Measurements from ENCODE around the gene SAFB2.

The SAFB2 gene

DNA sequence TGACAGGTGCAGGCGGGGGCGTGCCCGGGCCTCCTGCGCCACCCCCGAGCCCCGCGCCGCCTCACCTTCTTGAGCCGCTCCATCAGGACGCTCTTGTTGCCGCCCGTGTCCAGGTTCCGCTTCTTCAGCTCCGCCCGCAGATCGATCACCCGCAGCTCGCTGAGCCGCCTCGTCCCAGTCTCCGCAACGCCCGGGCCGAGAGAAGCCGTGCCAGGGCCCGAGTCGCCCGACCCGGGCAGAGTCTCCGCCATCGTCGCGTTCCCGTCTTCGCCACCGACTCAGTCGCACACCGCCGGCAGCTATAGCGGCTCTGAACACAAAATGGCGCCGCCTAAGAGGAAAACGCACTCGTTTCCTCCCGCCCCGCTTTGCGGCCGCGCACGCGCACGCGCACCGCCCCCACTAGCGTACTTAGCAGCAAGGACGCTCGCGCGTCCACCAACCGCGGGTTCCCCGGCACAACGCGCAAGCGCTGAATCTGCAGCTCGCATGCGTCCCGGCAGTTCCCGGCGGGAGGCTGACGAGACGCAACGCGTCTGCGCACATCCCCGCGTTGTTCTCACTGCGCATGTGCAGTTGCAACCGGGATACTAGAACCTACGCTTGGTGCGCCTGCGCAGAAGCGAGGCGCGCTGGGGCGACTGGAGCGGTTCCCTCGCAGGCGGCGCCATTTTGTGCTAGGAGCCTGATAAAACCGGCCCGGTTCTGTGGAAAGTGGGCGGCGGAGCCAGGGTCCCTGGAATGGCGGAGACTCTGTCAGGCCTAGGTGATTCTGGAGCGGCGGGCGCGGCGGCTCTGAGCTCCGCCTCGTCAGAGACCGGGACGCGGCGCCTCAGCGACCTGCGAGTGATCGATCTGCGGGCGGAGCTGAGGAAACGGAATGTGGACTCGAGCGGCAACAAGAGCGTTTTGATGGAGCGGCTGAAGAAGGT is at the start of gene SAFB2, which contains the start of gene SAFB:
Gene SAFB2 (minus strand): TSS at position 312 of the 932 bp plus-strand sequence. CDS start 61 bp downstream, at position 251.
Gene SAFB (plus strand): TSS at position 619 of the 932 bp plus-strand sequence. CDS start 123 bp downstream, at position 742.
- H3K4me1 Mint-ChIP-seq = peaks cover 62% of the 10 kb centered on the region

DNA sequence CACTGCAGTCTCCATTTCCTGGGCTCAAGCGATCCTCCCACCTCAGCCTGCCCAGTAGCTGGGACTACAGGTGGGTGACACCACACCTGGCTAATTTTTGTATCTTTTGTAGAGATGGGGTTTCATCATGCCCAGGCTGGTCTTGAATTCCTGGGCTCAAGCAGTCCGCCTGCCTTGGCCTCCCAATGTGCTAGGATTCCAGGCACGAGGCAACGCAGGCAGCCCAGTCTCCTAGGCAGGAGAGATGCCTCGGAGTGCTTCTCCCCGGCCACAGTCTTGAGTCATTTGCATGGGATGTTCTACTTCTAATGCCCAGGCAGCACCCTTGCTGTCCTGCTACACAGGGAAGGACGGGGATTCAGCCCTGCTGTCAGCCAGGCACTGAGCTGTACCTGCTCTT is 49.0 kb upstream of the SAFB2 start:
- Mint-ChIP-seq H3K4me3 (no peak overlapping the region), H3K27me3 (no peaks in the 10 kb centered on the region), H3K9me3 (peaks cover 6% of the 10 kb centered on the region), H3K4me1 (peaks cover 7% of the 10 kb centered on the region), H3K36me3 (peaks cover 50% of the 10 kb centered on the region), H3K27ac (no peak overlapping the region)
- no peak for ATAC-seq

More for the DNA sequence above, at the start of gene SAFB2, which contains the start of gene SAFB:
- Mint-ChIP-seq H3K27ac (peak within 1 kb of the TSS; percentile 100), H3K36me3 (peaks cover 48% of the 10 kb centered on the region), H3K9me3 (no peaks in the 10 kb centered on the region), H3K27me3 (no peaks in the 10 kb centered on the region), H3K4me3 (peak within 1 kb of the TSS; percentile 100)
- ATAC-seq = peak; percentile 92

DNA sequence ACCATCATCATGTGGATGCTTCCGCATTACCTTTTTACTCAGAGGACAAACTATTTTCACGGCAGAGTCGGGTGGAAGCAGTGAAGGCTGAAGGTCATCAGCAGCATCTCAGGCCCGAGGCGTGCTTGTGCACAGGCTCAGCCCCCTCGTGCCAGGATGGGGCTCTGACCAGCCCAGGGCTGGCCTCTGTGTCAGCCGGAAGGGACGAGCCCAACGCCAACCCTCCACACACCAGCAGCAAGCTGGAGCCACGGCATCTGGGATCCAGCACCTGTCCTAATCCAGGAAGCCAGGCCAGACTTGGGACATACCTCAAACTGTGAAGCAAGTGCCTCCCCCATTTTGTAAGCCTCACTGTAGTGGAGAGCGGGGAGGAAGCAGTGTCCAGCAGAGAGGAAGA is 46.6 kb upstream of the SAFB2 start:
- Mint-ChIP-seq H3K27ac (no peak overlapping the region), H3K4me3 (no peak overlapping the region), H3K27me3 (no peaks in the 10 kb centered on the region), H3K4me1 (peaks cover 7% of the 10 kb centered on the region), H3K9me3 (peaks cover 6% of the 10 kb centered on the region), H3K36me3 (peaks cover 72% of the 10 kb centered on the region)
- ATAC-seq = no peak

DNA sequence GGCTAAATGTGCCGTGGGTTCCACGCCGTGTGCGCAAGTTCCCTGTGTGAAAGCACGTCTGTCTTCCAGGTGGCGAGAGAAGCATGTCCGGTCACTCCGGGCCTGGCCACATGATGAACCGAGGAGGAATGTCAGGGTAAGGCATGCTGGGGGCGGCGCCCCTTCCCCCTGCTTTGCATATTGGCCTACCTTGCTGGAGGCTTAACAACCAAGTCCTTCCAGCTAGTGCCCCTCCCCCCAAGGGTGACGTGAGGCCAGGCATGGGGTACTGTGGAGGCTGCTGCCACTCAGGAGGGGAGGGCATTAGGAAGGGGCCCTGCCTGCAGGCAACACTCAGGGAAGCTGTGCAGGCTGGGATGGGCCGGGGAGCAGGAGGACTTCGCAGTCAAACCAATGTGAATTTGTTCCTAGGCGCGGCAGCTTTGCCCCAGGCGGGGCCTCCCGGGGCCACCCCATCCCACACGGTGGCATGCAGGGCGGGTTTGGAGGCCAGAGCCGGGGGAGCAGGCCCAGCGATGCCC is 45.2 kb upstream of the SAFB2 start:
- no peak for ATAC-seq
- Mint-ChIP-seq H3K27me3 (no peaks in the 10 kb centered on the region), H3K36me3 (peaks cover 67% of the 10 kb centered on the region), H3K9me3 (no peaks in the 10 kb centered on the region), H3K4me1 (peaks cover 7% of the 10 kb centered on the region), H3K4me3 (no peak overlapping the region), H3K27ac (no peak overlapping the region)

DNA sequence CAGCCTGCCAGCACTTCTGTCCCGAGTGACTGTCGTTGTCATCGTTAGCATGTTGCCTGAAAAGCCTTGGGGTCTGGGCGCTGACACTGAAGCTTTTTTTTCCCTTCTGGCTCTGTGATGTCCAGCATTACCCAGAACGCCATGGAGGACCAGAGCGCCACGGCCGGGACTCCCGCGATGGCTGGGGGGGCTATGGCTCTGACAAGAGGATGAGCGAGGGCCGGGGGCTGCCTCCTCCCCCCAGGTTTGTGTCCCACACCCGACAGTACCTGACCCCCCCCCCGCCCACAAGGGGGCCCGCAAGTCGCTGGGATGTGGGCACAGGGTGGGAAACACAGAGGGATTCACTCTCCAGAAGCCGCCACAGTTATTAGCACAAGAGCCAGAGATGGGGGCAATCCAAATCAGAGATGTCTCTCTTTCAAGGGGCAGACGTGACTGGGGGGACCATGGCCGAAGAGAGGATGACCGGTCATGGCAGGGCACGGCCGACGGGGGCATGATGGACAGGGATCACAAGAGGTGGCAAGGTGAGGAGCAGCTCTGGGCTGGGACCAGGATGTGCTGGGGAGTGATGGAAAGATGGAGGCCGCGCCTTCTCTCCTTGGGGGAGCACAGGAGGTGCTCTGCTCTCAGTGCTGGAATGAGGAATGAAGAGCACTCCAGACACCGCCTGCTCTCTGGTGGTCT is 44.5 kb upstream of the SAFB2 start:
- no peak for ATAC-seq
- no peak overlapping the region for H3K4me3 Mint-ChIP-seq
- no peaks in the 10 kb centered on the region for H3K27me3 Mint-ChIP-seq
- H3K4me1 Mint-ChIP-seq = peaks cover 7% of the 10 kb centered on the region
- no peak overlapping the region for H3K27ac Mint-ChIP-seq
- H3K9me3 Mint-ChIP-seq = no peaks in the 10 kb centered on the region
- peaks cover 63% of the 10 kb centered on the region for H3K36me3 Mint-ChIP-seq

DNA sequence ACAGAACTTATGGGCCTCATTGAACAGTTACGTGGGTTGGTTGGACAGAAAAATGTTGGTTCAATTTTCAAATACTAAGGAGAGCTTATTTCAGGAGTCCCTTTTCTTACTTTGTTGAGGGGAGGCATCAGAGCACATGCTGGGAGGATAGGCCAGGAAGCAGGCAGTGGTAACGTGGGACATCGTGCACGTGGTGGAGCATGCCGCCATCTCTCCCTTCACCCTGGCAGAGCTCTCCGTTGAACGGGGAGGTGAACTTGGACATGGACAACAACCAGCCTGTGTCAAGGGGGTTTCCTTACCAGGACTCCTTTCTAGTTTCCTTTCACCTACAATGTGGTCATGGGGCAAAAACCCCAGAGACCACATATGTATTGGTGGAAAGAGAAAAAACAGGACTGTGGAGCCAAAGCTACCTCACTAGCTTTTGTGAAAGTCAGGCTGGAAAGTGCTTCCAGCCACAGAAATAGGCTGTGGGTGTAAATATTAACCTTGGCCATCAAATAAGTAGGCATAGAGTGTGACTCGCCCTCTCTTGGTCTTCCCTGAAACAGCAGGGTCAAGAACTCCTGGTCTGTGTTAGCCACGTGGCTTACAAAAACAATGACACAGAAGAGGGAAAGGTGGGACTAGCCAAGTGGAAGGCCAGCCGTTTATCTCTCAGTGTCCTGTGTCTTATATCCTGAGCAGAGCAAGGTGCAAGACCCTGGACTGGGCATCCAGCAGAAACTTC is 43.4 kb upstream of the SAFB2 start:
- peak; percentile 44 for ATAC-seq
- peak overlapping the region; percentile 67 for H3K27ac Mint-ChIP-seq
- no peak overlapping the region for H3K4me3 Mint-ChIP-seq
- peaks cover 70% of the 10 kb centered on the region for H3K36me3 Mint-ChIP-seq
- peaks cover 7% of the 10 kb centered on the region for H3K4me1 Mint-ChIP-seq
- no peaks in the 10 kb centered on the region for H3K9me3 Mint-ChIP-seq
- no peaks in the 10 kb centered on the region for H3K27me3 Mint-ChIP-seq

DNA sequence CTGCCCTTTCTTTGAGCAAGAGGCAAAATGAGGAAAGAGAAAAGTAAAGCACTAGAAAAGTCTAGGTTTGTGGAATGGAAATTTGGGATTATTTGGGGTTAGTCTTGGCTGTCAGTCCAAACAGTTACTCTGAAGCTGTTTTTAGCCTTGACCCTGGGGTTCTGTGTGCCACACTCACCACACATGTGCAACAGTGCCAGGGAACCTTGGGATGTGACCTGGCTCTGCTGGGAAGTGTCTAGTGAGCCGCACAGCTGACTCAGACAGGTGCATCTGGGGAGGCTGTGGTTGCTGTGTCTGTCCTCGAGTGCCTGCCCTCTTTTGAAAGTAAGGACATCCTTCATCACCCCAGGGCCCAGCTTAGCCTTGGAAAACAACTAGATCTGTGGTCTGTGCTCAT is 41.9 kb upstream of the SAFB2 start:
- no peaks in the 10 kb centered on the region for H3K27me3 Mint-ChIP-seq
- no peak for ATAC-seq
- H3K9me3 Mint-ChIP-seq = no peaks in the 10 kb centered on the region
- peaks cover 7% of the 10 kb centered on the region for H3K4me1 Mint-ChIP-seq
- no peak overlapping the region for H3K4me3 Mint-ChIP-seq
- H3K36me3 Mint-ChIP-seq = peaks cover 69% of the 10 kb centered on the region
- peak overlapping the region; percentile 67 for H3K27ac Mint-ChIP-seq

DNA sequence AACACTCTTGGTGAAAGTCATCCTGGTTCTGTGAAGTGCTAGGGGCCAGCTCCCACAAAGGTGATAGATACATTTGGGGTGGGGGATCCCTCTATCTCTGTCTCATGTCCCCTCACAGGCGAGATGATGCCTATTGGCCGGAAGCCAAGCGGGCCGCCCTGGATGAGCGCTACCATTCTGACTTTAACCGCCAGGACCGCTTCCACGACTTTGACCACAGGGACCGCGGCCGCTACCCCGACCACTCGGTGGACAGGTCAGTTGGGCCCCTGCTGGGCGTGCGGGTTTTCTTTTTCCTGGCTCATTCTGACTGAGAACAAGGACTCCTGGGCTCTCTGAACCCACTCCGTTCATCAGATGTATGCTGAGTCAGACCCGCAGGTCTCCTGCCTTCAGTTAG is 41.3 kb upstream of the SAFB2 start:
- Mint-ChIP-seq H3K27ac (no peak overlapping the region), H3K4me3 (no peak overlapping the region), H3K36me3 (peaks cover 65% of the 10 kb centered on the region), H3K9me3 (no peaks in the 10 kb centered on the region), H3K27me3 (no peaks in the 10 kb centered on the region), H3K4me1 (peaks cover 7% of the 10 kb centered on the region)
- ATAC-seq = no peak

DNA sequence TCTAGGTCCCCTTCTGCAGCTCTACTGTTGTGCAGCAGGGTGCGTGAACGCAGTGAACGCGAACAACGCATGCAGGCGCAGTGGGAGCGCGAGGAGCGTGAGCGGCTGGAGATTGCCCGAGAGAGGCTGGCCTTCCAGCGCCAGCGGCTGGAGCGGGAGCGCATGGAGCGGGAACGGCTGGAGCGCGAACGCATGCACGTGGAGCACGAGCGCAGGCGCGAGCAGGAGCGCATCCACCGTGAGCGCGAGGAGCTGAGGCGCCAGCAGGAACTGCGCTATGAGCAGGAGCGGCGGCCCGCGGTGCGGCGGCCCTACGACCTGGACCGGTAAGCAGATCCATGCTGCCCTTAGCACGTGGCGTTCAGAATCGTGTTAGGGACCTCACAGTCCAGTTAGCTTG is 38.9 kb upstream of the SAFB2 start:
- H3K4me3 Mint-ChIP-seq = no peak overlapping the region
- H3K27ac Mint-ChIP-seq = no peak overlapping the region
- ATAC-seq = no peak
- H3K4me1 Mint-ChIP-seq = no peaks in the 10 kb centered on the region
- H3K9me3 Mint-ChIP-seq = no peaks in the 10 kb centered on the region
- H3K36me3 Mint-ChIP-seq = peaks cover 58% of the 10 kb centered on the region
- no peaks in the 10 kb centered on the region for H3K27me3 Mint-ChIP-seq

DNA sequence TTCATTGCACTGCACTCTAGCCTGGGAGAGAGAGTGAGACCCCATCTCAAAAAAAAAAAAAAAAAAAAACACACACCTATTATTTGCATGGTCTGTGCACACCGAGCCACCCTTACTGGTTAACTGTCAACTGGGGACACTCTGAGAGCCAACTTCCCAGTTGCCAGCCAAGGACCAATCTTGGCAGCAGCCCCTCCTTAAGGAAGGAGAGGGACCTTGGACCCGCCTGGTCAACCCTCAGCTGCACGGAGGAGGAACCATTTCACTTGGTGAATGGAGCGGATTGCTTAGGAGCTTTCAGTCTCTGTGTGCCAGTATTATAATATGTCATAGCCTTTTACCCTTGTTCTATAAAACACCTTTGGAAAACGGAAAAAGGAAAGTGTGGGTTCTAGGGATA is 32.8 kb upstream of the SAFB2 start:
- no peak for ATAC-seq
- Mint-ChIP-seq H3K9me3 (no peaks in the 10 kb centered on the region), H3K27ac (no peak overlapping the region), H3K27me3 (no peaks in the 10 kb centered on the region), H3K4me3 (no peak overlapping the region), H3K4me1 (no peaks in the 10 kb centered on the region), H3K36me3 (peaks cover 66% of the 10 kb centered on the region)

DNA sequence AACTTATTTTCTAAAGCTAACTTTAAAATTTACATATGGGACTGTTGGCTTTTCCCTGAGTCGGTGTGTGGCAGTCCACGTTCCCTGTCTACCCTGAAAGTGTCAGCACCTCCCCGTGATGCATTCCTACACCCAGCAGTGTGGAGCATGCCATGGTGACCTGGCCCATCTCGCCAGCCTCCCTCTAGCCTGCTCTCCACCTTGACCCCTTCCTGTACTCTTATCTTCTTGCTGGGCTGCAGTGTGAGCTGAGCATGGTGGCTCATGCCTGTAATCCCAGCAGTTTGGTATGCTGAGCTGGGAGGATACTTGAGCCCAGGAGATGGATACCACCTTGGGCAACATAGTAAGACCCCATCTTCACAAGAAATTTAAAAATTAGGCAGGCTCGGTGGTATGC is 32.4 kb upstream of the SAFB2 start:
- peaks cover 70% of the 10 kb centered on the region for H3K36me3 Mint-ChIP-seq
- H3K4me1 Mint-ChIP-seq = no peaks in the 10 kb centered on the region
- H3K27ac Mint-ChIP-seq = no peak overlapping the region
- H3K9me3 Mint-ChIP-seq = no peaks in the 10 kb centered on the region
- H3K4me3 Mint-ChIP-seq = no peak overlapping the region
- H3K27me3 Mint-ChIP-seq = no peaks in the 10 kb centered on the region
- ATAC-seq = no peak

DNA sequence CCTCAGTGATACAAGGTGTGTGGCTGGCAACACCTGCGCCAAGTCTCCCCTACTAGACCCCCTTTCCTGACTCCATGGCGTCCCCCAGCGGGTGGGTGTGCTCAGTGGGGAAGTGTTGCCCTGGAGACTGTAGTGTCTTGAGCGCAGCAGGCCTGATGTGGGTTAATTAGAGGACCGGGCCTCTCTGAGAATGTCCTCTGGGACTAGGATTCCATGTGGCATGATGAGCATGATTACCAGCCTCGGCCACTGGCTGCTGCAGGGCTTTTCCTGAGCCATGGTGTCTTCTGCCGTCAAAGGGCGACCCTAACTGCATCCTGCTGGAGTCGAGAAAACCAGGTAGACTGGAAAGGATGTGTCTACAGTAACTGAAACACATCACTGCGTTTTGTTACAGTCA is 29.7 kb upstream of the SAFB2 start:
- peaks cover 71% of the 10 kb centered on the region for H3K36me3 Mint-ChIP-seq
- ATAC-seq = no peak

DNA sequence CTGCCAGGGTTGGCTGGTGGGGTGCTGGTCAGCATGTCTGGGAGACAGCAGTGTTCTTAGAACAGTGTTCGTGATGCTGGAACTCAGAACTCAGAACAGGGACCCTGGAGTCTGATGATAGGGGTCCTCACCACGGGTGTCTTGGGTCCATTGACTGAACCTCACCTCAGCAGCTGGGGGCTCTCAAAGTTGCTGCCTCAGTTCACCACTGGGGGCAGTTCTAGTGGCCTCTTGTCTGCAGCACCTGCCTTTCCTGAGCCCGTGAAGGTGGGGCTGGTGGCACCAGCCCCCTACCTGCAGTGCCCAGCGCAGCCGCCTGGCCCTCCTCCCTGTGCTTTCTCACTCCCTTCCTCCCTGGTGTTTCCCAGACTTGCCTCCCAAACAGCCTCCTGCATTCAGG is 28.8 kb upstream of the SAFB2 start:
- no peaks in the 10 kb centered on the region for H3K27me3 Mint-ChIP-seq
- H3K27ac Mint-ChIP-seq = no peak overlapping the region
- no peak for ATAC-seq
- peaks cover 8% of the 10 kb centered on the region for H3K4me1 Mint-ChIP-seq
- H3K9me3 Mint-ChIP-seq = no peaks in the 10 kb centered on the region
- no peak overlapping the region for H3K4me3 Mint-ChIP-seq
- H3K36me3 Mint-ChIP-seq = peaks cover 75% of the 10 kb centered on the region

More for the DNA sequence above, 29.7 kb upstream of the SAFB2 start:
- no peak overlapping the region for H3K27ac Mint-ChIP-seq
- H3K4me3 Mint-ChIP-seq = no peak overlapping the region
- H3K9me3 Mint-ChIP-seq = no peaks in the 10 kb centered on the region
- H3K4me1 Mint-ChIP-seq = no peaks in the 10 kb centered on the region
- H3K27me3 Mint-ChIP-seq = no peaks in the 10 kb centered on the region

DNA sequence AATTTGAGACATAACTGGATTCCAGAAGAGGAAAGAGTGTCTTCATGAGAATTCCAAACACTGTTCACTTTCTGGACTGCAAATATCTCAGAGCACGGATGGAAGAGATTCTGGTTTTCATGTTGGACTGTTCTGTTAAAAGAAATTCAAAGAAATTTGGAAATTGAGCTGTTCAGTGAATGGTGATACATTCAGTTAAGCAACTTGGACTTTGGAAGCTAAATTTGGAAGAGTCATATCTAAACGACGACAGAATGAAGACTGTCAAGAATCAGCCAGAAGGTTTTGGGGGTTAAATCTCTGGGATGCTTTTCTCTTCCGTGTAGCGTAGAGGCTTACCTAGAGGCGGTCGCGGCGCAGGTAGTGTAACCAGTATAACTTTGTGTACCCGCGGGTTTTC is 25.9 kb upstream of the SAFB2 start:
- ATAC-seq = no peak
- Mint-ChIP-seq H3K9me3 (no peaks in the 10 kb centered on the region), H3K4me3 (no peak overlapping the region), H3K4me1 (peaks cover 35% of the 10 kb centered on the region), H3K27me3 (no peaks in the 10 kb centered on the region), H3K27ac (no peak overlapping the region), H3K36me3 (peaks cover 75% of the 10 kb centered on the region)

DNA sequence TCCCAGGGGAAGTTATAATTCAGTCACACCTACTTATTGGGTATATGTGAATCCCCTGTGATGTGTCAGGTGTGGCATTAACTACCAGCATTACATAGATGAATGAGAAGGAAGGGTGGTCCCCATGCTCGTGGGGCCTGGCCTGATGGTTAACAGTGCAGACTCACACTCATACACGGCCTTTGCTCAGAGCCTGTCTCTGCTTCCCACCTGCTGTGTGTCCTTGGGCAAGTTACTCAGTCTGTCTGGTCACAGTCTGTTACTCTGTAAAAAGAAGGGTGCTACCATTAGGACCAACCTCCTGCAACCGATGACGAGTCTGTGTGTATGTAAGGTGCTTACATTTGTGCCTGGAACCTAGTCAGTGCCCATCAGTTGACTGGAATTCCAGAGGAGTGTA is 24.1 kb upstream of the SAFB2 start:
- Mint-ChIP-seq H3K9me3 (no peaks in the 10 kb centered on the region), H3K27ac (peak overlapping the region; percentile 48), H3K27me3 (no peaks in the 10 kb centered on the region), H3K4me1 (peaks cover 39% of the 10 kb centered on the region), H3K4me3 (no peak overlapping the region), H3K36me3 (peaks cover 71% of the 10 kb centered on the region)
- no peak for ATAC-seq
